Measurements from ENCODE around the gene TAS1R2.

Gene TAS1R2

GRCh38 chr1:18800258-18800657, 59.2 kb downstream of the TAS1R2 start:
- Histone ChIP-seq H3K4me1 (ENCODE audit: control insufficient read depth, insufficient read depth, low read length) (no peaks in the 10 kb centered on the region), H3K36me3 (ENCODE audit: control insufficient read depth, insufficient read depth, low read length) (no peaks in the 10 kb centered on the region), H3K9me3 (ENCODE audit: control insufficient read depth, low read length) (no peaks in the 10 kb centered on the region), H3K4me3 (ENCODE audit: low read length) (no peak overlapping the region), H3K9ac (ENCODE audit: low read length) (no peak overlapping the region), H3K27me3 (ENCODE audit: control insufficient read depth, insufficient read depth, low read length) (peaks cover 3% of the 10 kb centered on the region)

- H3K4me1 ChIP-seq (ENCODE audit: control insufficient read depth, insufficient read depth, low read length), result no peaks in the 10 kb centered on the region
- H3K9ac ChIP-seq (ENCODE audit: low read length), result no peak overlapping the region
- H3K27me3 ChIP-seq (ENCODE audit: control insufficient read depth, insufficient read depth, low read length), result peaks cover 3% of the 10 kb centered on the region
- no peak overlapping the region for H3K4me3 ChIP-seq (ENCODE audit: low read length)
- no peaks in the 10 kb centered on the region for H3K9me3 ChIP-seq (ENCODE audit: control insufficient read depth, low read length)
- H3K36me3 ChIP-seq (ENCODE audit: control insufficient read depth, insufficient read depth, low read length), result no peaks in the 10 kb centered on the region
These were observed 60.0 kb downstream of the TAS1R2 start for GRCh38 chr1:18799454-18799853.

GRCh38 chr1:18798946-18799345, 60.5 kb downstream of the TAS1R2 start:
- Histone ChIP-seq H3K4me1 (ENCODE audit: control insufficient read depth, insufficient read depth, low read length) (no peaks in the 10 kb centered on the region), H3K27me3 (ENCODE audit: control insufficient read depth, insufficient read depth, low read length) (peaks cover 3% of the 10 kb centered on the region), H3K36me3 (ENCODE audit: control insufficient read depth, insufficient read depth, low read length) (no peaks in the 10 kb centered on the region)

GRCh38 chr1:18798533-18798932, 60.9 kb downstream of the TAS1R2 start:
- H3K27me3 ChIP-seq (ENCODE audit: control insufficient read depth, insufficient read depth, low read length), result peaks cover 6% of the 10 kb centered on the region
- no peaks in the 10 kb centered on the region for H3K36me3 ChIP-seq (ENCODE audit: control insufficient read depth, insufficient read depth, low read length)
- H3K9ac ChIP-seq (ENCODE audit: low read length), result no peak overlapping the region
- H3K4me1 ChIP-seq (ENCODE audit: control insufficient read depth, insufficient read depth, low read length), result no peaks in the 10 kb centered on the region
- no peak overlapping the region for H3K4me3 ChIP-seq (ENCODE audit: low read length)
- H3K9me3 ChIP-seq (ENCODE audit: control insufficient read depth, low read length), result no peaks in the 10 kb centered on the region

More at GRCh38 chr1:18798946-18799345, 60.5 kb downstream of the TAS1R2 start:
- Histone ChIP-seq H3K9ac (ENCODE audit: low read length) (no peak overlapping the region), H3K4me3 (ENCODE audit: low read length) (no peak overlapping the region), H3K9me3 (ENCODE audit: control insufficient read depth, low read length) (no peaks in the 10 kb centered on the region)

DNA sequence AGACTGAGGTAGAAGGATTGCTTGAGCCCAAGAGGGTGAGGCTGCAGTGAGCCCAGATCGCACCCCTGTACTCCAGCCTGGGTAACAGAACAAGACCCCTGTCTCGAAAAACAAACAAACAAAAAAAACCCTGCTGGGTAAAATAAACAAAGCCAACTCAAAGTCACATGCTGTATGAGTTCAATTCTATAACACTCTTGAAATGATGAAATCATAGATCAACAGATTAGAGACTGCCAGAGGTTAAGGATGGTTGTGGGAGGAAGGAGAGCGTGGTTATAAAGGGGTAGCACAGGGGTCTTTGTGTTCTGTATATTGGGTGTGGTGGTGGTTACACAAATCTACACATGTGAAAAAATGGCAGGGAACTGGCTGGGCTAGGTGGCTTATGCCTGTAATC, 62.5 kb downstream of the TAS1R2 start:
- Histone ChIP-seq H3K4me1 (ENCODE audit: control insufficient read depth, insufficient read depth, low read length) (no peaks in the 10 kb centered on the region), H3K4me3 (ENCODE audit: low read length) (no peak overlapping the region), H3K27me3 (ENCODE audit: control insufficient read depth, insufficient read depth, low read length) (peaks cover 12% of the 10 kb centered on the region), H3K9ac (ENCODE audit: low read length) (no peak overlapping the region), H3K36me3 (ENCODE audit: control insufficient read depth, insufficient read depth, low read length) (no peaks in the 10 kb centered on the region), H3K9me3 (ENCODE audit: control insufficient read depth, low read length) (no peaks in the 10 kb centered on the region)

GRCh38 chr1:18795002-18795689, 64.3 kb downstream of the TAS1R2 start:
- H3K4me3 ChIP-seq (ENCODE audit: low read length), result no peak overlapping the region
- no peak overlapping the region for H3K9ac ChIP-seq (ENCODE audit: low read length)
- peaks cover 12% of the 10 kb centered on the region for H3K27me3 ChIP-seq (ENCODE audit: control insufficient read depth, insufficient read depth, low read length)
- no peaks in the 10 kb centered on the region for H3K36me3 ChIP-seq (ENCODE audit: control insufficient read depth, insufficient read depth, low read length)
- H3K4me1 ChIP-seq (ENCODE audit: control insufficient read depth, insufficient read depth, low read length), result no peaks in the 10 kb centered on the region
- H3K9me3 ChIP-seq (ENCODE audit: control insufficient read depth, low read length), result no peaks in the 10 kb centered on the region

DNA sequence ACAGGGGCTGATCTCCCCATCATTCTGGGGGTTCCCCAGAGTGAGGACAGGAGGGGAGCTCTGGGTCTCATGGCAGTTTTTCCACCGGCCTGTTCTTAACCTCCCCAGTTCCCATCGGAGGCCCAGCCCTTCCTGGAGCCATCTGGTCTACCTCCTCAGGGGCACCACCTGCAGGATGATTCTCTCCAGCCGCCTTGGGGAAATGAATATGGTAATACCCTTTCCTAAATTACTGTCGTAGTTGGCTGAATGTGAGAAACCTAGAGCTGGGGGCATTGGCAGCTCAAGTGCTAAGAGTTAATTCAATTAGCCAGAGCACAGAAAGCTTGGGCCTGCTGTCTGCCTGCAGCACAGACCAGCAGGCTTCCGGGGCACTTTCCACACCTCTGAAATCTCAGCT, 64.9 kb downstream of the TAS1R2 start:
- Histone ChIP-seq H3K4me3 (ENCODE audit: low read length) (no peak overlapping the region), H3K4me1 (ENCODE audit: control insufficient read depth, insufficient read depth, low read length) (no peaks in the 10 kb centered on the region), H3K27me3 (ENCODE audit: control insufficient read depth, insufficient read depth, low read length) (peaks cover 12% of the 10 kb centered on the region)

DNA sequence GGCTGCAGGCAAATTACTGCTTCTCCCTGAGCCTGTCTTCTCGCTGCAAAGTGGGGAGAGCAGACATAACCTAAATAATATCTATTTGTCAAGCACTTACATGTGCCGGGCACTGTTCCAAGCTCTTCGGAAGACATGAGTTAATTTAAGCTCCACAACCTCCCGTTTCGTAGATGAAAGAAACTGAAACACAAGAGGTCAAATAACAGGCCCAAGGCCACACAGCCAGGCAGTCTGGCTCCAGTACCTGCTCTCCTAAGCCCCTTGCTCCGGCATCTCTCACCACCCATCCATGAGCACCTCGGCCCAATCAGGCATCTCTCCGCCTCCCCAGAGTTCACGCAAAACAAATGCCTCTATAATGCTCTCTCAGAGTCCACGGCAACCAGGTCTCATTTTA, 65.4 kb downstream of the TAS1R2 start:
- H3K36me3 ChIP-seq (ENCODE audit: control insufficient read depth, insufficient read depth, low read length), result no peaks in the 10 kb centered on the region
- H3K9ac ChIP-seq (ENCODE audit: low read length), result no peak overlapping the region
- H3K27me3 ChIP-seq (ENCODE audit: control insufficient read depth, insufficient read depth, low read length), result peaks cover 10% of the 10 kb centered on the region

More for the DNA sequence above, 64.9 kb downstream of the TAS1R2 start:
- H3K9ac ChIP-seq (ENCODE audit: low read length), result no peak overlapping the region
- no peaks in the 10 kb centered on the region for H3K36me3 ChIP-seq (ENCODE audit: control insufficient read depth, insufficient read depth, low read length)
- H3K9me3 ChIP-seq (ENCODE audit: control insufficient read depth, low read length), result no peaks in the 10 kb centered on the region

DNA sequence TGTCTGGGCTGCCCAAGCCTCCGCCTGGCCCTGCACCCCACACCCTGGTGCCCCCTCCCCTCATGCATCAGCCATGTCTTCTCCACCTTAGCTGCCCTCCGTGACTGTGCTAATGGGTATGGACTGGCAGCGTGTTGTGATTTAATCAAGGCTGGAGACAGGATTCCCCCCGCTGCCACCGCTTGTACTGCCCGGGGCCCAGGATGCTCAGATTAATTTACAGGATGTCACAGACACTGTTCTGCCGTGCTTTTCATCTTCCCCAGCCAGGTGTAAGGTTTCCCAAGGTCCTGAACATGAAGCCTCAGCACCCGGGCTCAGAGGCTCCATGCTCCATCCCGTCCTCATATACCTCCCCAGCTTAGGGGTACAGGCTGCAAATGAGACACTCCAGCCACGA, 66.3 kb downstream of the TAS1R2 start:
- H3K36me3 ChIP-seq (ENCODE audit: control insufficient read depth, insufficient read depth, low read length), result no peaks in the 10 kb centered on the region

More for the DNA sequence above, 65.4 kb downstream of the TAS1R2 start:
- H3K4me1 ChIP-seq (ENCODE audit: control insufficient read depth, insufficient read depth, low read length), result no peaks in the 10 kb centered on the region
- H3K4me3 ChIP-seq (ENCODE audit: low read length), result no peak overlapping the region
- H3K9me3 ChIP-seq (ENCODE audit: control insufficient read depth, low read length), result no peaks in the 10 kb centered on the region

GRCh38 chr1:18792747-18793146, 66.7 kb downstream of the TAS1R2 start:
- H3K36me3 ChIP-seq (ENCODE audit: control insufficient read depth, insufficient read depth, low read length), result no peaks in the 10 kb centered on the region
- no peak overlapping the region for H3K4me3 ChIP-seq (ENCODE audit: low read length)
- no peaks in the 10 kb centered on the region for H3K4me1 ChIP-seq (ENCODE audit: control insufficient read depth, insufficient read depth, low read length)
- H3K27me3 ChIP-seq (ENCODE audit: control insufficient read depth, insufficient read depth, low read length), result peaks cover 9% of the 10 kb centered on the region
- H3K9ac ChIP-seq (ENCODE audit: low read length), result no peak overlapping the region
- no peaks in the 10 kb centered on the region for H3K9me3 ChIP-seq (ENCODE audit: control insufficient read depth, low read length)

More for the DNA sequence above, 66.3 kb downstream of the TAS1R2 start:
- Histone ChIP-seq H3K9ac (ENCODE audit: low read length) (no peak overlapping the region), H3K4me1 (ENCODE audit: control insufficient read depth, insufficient read depth, low read length) (no peaks in the 10 kb centered on the region), H3K9me3 (ENCODE audit: control insufficient read depth, low read length) (no peaks in the 10 kb centered on the region), H3K4me3 (ENCODE audit: low read length) (no peak overlapping the region), H3K27me3 (ENCODE audit: control insufficient read depth, insufficient read depth, low read length) (peaks cover 9% of the 10 kb centered on the region)

Data from mucosa of stomach (tissue), 1 donor.